H9 (cell line): Measurements from ENCODE around the gene ALOX5. TPM values are rescaled to one million over a fixed set of nuclear protein-coding genes. Genes with fewer than 3 reads are reported as not detected.

Experiments used
- DNase-seq: peaks from one replicate; pipeline ENCODE4 v3.0.0-alpha.2; 2017
- H2AFZ ChIP-seq: one replicate; pipeline ENCODE4 v1.6.1; 2013; ENCODE audit warnings: mild to moderate bottlenecking, low read length, control low read depth, moderate library complexity
- H2AK5ac ChIP-seq: 2 replicates; pipeline ENCODE4 v1.6.1; 2013; ENCODE audit warnings: low read length, control low read depth, mixed read lengths; ENCODE audit not compliant: insufficient read length
- H2BK120ac ChIP-seq: one replicate; pipeline ENCODE4 v1.6.1; 2013; ENCODE audit warnings: low read depth, mild to moderate bottlenecking, low read length, control low read depth, inconsistent platforms; ENCODE audit not compliant: poor library complexity, severe bottlenecking
- H2BK12ac ChIP-seq: 2 replicates; pipeline ENCODE4 v1.6.1; 2013; ENCODE audit warnings: low read length, control low read depth, mixed read lengths, low read depth; ENCODE audit not compliant: insufficient read length
- H2BK15ac ChIP-seq: 2 replicates; pipeline ENCODE4 v1.6.1; 2013; ENCODE audit warnings: low read depth, low read length, control low read depth
- H2BK20ac ChIP-seq: one replicate; pipeline ENCODE4 v1.6.1; 2013; ENCODE audit warnings: low read depth, mild to moderate bottlenecking, low read length, control low read depth, inconsistent platforms; ENCODE audit not compliant: poor library complexity, severe bottlenecking
- H2BK5ac ChIP-seq: 2 replicates; pipeline ENCODE4 v1.6.1; 2013; ENCODE audit warnings: low read length, control low read depth, mixed read lengths; ENCODE audit not compliant: insufficient read length
- H3K14ac ChIP-seq: 2 replicates; pipeline ENCODE4 v1.6.1; 2013; ENCODE audit warnings: low read length, control low read depth; ENCODE audit not compliant: insufficient read depth
- H3K18ac ChIP-seq: 2 replicates; pipeline ENCODE4 v1.6.1; 2013; ENCODE audit warnings: low read depth, mild to moderate bottlenecking, mixed read lengths, low read length, control low read depth; ENCODE audit not compliant: insufficient read length
- H3K23ac ChIP-seq: 2 replicates; pipeline ENCODE4 v1.6.1; 2013; ENCODE audit warnings: low read length, control low read depth, mixed read lengths, low read depth; ENCODE audit not compliant: insufficient read length
- H3K23me2 ChIP-seq: 2 replicates; pipeline ENCODE4 v1.6.1; 2013; ENCODE audit warnings: low read depth, mild to moderate bottlenecking, mixed read lengths, low read length, control low read depth; ENCODE audit not compliant: insufficient read length, poor library complexity, severe bottlenecking
- H3K27ac ChIP-seq: 2 replicates; pipeline ENCODE4 v1.5.1; 2013; ENCODE audit warnings: low read length, control low read depth, mixed read lengths, low read depth; ENCODE audit not compliant: insufficient read length
- H3K27me3 ChIP-seq: 2 replicates; pipeline ENCODE4 v1.6.1; 2013; ENCODE audit warnings: low read length, control low read depth, inconsistent platforms; ENCODE audit not compliant: insufficient read depth
- H3K4ac ChIP-seq: 2 replicates; pipeline ENCODE4 v1.6.1; 2013; ENCODE audit warnings: low read depth, mild to moderate bottlenecking, control low read depth, inconsistent platforms, low read length, moderate library complexity
- H3K4me1 ChIP-seq: 2 replicates; pipeline ENCODE4 v1.6.1; 2013; ENCODE audit warnings: low read length, control low read depth, inconsistent platforms; ENCODE audit not compliant: insufficient read depth
- H3K4me2 ChIP-seq: 2 replicates; pipeline ENCODE4 v1.6.1; 2013; ENCODE audit warnings: low read length, control low read depth, mixed read lengths; ENCODE audit not compliant: insufficient read length, insufficient read depth
- H3K56ac ChIP-seq: 2 replicates; pipeline ENCODE4 v1.6.1; 2013; ENCODE audit warnings: low read depth, mild to moderate bottlenecking, mixed read lengths, low read length, control low read depth; ENCODE audit not compliant: insufficient read length
- H3K79me1 ChIP-seq: 2 replicates; pipeline ENCODE4 v1.6.1; 2013; ENCODE audit warnings: low read depth, mild to moderate bottlenecking, moderate library complexity, low read length, control low read depth, inconsistent platforms; ENCODE audit not compliant: insufficient read depth, poor library complexity, severe bottlenecking
- H3K79me2 ChIP-seq: 2 replicates; pipeline ENCODE4 v1.6.1; 2013; ENCODE audit warnings: low read length, control low read depth, inconsistent platforms; ENCODE audit not compliant: insufficient read depth
- H3K9ac ChIP-seq: 2 replicates; pipeline ENCODE4 v1.6.1; 2013; ENCODE audit warnings: low read length, control low read depth, mixed read lengths; ENCODE audit not compliant: insufficient read length; ENCODE audit errors: extremely low read depth
- H3K9me3 ChIP-seq: one replicate; pipeline ENCODE4 v1.6.1; 2013; ENCODE audit warnings: low read depth, low read length, inconsistent platforms; ENCODE audit not compliant: control insufficient read depth
- H3T11ph ChIP-seq: one replicate; pipeline ENCODE4 v1.6.1; 2013; ENCODE audit warnings: mild to moderate bottlenecking, low read length, control low read depth, inconsistent platforms
- H4K20me1 ChIP-seq: one replicate; pipeline ENCODE4 v1.6.1; 2013; ENCODE audit not compliant: control insufficient read depth, insufficient read length, insufficient read depth
- H4K5ac ChIP-seq: 2 replicates; pipeline ENCODE4 v1.6.1; 2013; ENCODE audit warnings: low read depth, mild to moderate bottlenecking, mixed read lengths, low read length, control low read depth; ENCODE audit not compliant: insufficient read length
- H4K8ac ChIP-seq: replicated peaks from 2 replicates; pipeline ENCODE4 v1.6.1; 2013; ENCODE audit warnings: low read length, control low read depth, mixed read lengths, low read depth; ENCODE audit not compliant: insufficient read length
- H4K91ac ChIP-seq: 2 replicates; pipeline ENCODE4 v1.6.1; 2013; ENCODE audit warnings: low read depth, mild to moderate bottlenecking, moderate library complexity, mixed read lengths, low read length, control low read depth; ENCODE audit not compliant: insufficient read length
- H3K27ac Mint-ChIP-seq, 3 experiments: 2 replicates in 2 of 3; 3 replicates in 1 of 3; pipeline ENCODE4 v1.8.0; 2020 to 2021; ENCODE audit warnings: mixed read lengths in 3 of 3, mild to moderate bottlenecking in 1 of 3, moderate library complexity in 1 of 3
- H3K27me3 Mint-ChIP-seq: 2 replicates; pipeline ENCODE4 v1.8.0; 2021; ENCODE audit warnings: low read depth, mild to moderate bottlenecking, moderate library complexity, mixed read lengths
- H3K36me3 Mint-ChIP-seq, 3 experiments: 2 replicates in 2 of 3; 3 replicates in 1 of 3; pipeline ENCODE4 v1.8.0; 2020 to 2021; ENCODE audit warnings: low read depth in 3 of 3, mixed read lengths in 3 of 3; ENCODE audit not compliant: insufficient read depth in 1 of 3
- H3K4me1 Mint-ChIP-seq, 2 experiments: 2 replicates each; pipeline ENCODE4 v1.8.0; 2020; ENCODE audit warnings: mixed read lengths in 2 of 2
- H3K4me3 Mint-ChIP-seq, 2 experiments: 2 replicates in 1 of 2; 3 replicates in 1 of 2; pipeline ENCODE4 v1.8.0; 2020 to 2021; ENCODE audit warnings: mild to moderate bottlenecking in 2 of 2, mixed read lengths in 2 of 2, moderate library complexity in 1 of 2
- H3K9me3 Mint-ChIP-seq, 2 experiments: 2 replicates in 1 of 2; 3 replicates in 1 of 2; pipeline ENCODE4 v1.8.0; 2020; ENCODE audit warnings: mild to moderate bottlenecking in 2 of 2, mixed read lengths in 2 of 2, moderate library complexity in 1 of 2
- CTCF ChIP-seq: fragments of 200-600 bp; sonication (generic); conservative IDR thresholded peaks from 3 replicates; pipeline ENCODE4 v1.8.0; 2021; ENCODE audit warnings: antibody characterized with exemption, mild to moderate bottlenecking
- WGBS: extraction: QIAGEN DNeasy Blood & Tissue Kit; methylation state at CpG from one replicate; pipeline ENCODE4 v1.1.7; 2013; ENCODE audit warnings: missing lambda C conversion rate, low lambda C conversion rate, mixed read lengths; ENCODE audit not compliant: insufficient read length; ENCODE audit errors: extremely low coverage; 5-methylcytosine and 5-hydroxymethylcytosine counted together
- total RNA-seq: library from RNA; stranded (reverse); gene quantifications from 2 replicates; pipeline ENCODE4 v1.2.1, GENCODE V29; 2021

ALOX5 gene
- total RNA-seq, 1 experiment from 2014 or later: 3.7 TPM

DNA sequence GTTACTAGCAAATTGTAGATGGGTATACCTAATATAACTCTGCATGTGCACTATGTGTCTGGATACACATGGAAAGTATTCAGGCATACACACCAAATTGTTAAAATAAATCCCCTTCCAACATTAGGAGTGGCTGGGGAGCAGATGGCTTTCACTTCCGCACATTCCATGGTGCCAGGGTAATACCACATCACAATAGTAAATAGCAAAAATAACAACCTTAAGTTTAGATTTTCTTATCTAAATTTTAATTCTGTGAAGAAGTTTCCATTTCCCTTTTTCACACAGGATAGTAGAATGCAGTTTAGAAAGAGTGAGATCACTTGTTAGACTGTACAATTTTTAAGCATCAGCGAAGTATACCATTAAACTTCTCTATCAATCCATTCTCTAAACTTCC is 5.8 kb upstream of the ALOX5 start:
- no peak overlapping the region for H3K14ac ChIP-seq
- no peaks in the 10 kb centered on the region; a peak in 1 of 7 replicates for H3K36me3 Mint-ChIP-seq
- peaks cover 5 to 7% of the 10 kb centered on the region in 2 experiments for H3K4me1 Mint-ChIP-seq

More for the DNA sequence above, 5.8 kb upstream of the ALOX5 start:
- H3K18ac ChIP-seq: no peak overlapping the region
- no peak overlapping the region for H2AFZ ChIP-seq
- H3K27me3 Mint-ChIP-seq: peaks cover 72% of the 10 kb centered on the region
- no peaks in the 10 kb centered on the region for H3K4me1 ChIP-seq
- no peak overlapping the region for H4K91ac ChIP-seq
- whole genome bisulfite sequencing: no CpG with 5 or more reads among the region's 2 CpGs
- no peak overlapping the region for H3T11ph ChIP-seq
- no peak overlapping the region for H3K4me3 Mint-ChIP-seq
- no peaks in the 10 kb centered on the region for H3K9me3 ChIP-seq
- no peak overlapping the region for H4K5ac ChIP-seq
- no peak overlapping the region for H3K9ac ChIP-seq
- no peak overlapping the region for H3K23ac ChIP-seq
- H4K8ac ChIP-seq: no peak overlapping the region
- no peak overlapping the region for H2BK120ac ChIP-seq
- H3K4ac ChIP-seq: no peak overlapping the region
- no peak for TF ChIP-seq CTCF
- peaks cover 2% of the 10 kb centered on the region for H3K23me2 ChIP-seq
- peaks cover 7% of the 10 kb centered on the region; the same call in 1 of the 2 replicates for H3K27me3 ChIP-seq
- H2BK12ac ChIP-seq: no peak overlapping the region
- H3K27ac ChIP-seq: no peak overlapping the region
- no peak overlapping the region for H2BK15ac ChIP-seq
- no peak for DNase-seq
- no peak overlapping the region for H2BK20ac ChIP-seq
- H3K56ac ChIP-seq: no peak overlapping the region
- peaks cover 3 to 7% of the 10 kb centered on the region in 2 experiments; a peak in 2 of 5 replicates for H3K9me3 Mint-ChIP-seq
- no peak overlapping the region for H2AK5ac ChIP-seq
- H4K20me1 ChIP-seq: no peaks in the 10 kb centered on the region
- H2BK5ac ChIP-seq: no peak overlapping the region
- H3K27ac Mint-ChIP-seq: no peak overlapping the region
- no peaks in the 10 kb centered on the region for H3K79me2 ChIP-seq
- no peaks in the 10 kb centered on the region for H3K79me1 ChIP-seq
- H3K4me2 ChIP-seq: no peak overlapping the region
